GM12878 (cell line): ENCODE measurements around the gene NOP14. TPM values are rescaled to one million over a fixed set of nuclear protein-coding genes. Genes with fewer than 3 reads are reported as not detected.

Experiments
- BCL11A ChIP-seq: IDR thresholded peaks from 2 replicates; pipeline ENCODE4 v1.6.1; 2011; ENCODE audit warnings: low read depth, low read length
- BHLHE40 ChIP-seq, 2 experiments: fragments of 450-650 bp in 1 of 2; IDR thresholded peaks; 2 replicates each; pipeline ENCODE4 v1.6.1; 2011 to 2017; ENCODE audit warnings: low read depth in 2 of 2, borderline replicate concordance in 1 of 2, improper control_type of control experiment in 1 of 2, low read length in 1 of 2, mild to moderate bottlenecking in 1 of 2
- CBX3 ChIP-seq: fragments of 200-600 bp; sonication (generic); IDR thresholded peaks from 2 replicates; pipeline ENCODE4 v1.6.1; 2016; ENCODE audit warnings: low read depth, borderline replicate concordance
- HDAC2 ChIP-seq: fragments of 200-600 bp; sonication (generic); IDR thresholded peaks from 2 replicates; pipeline ENCODE4 v1.6.1; 2017
- MTA2 ChIP-seq: fragments of 450-650 bp; IDR thresholded peaks from 2 replicates; pipeline ENCODE4 v1.6.1; 2016; ENCODE audit warnings: low read depth, mild to moderate bottlenecking, moderate library complexity
- NRF1 ChIP-seq: conservative IDR thresholded peaks from 2 replicates; pipeline ENCODE4 v1.6.1; 2011; ENCODE audit warnings: mild to moderate bottlenecking, low read depth, low read length, improper control_type of control experiment
- POLR2A ChIP-seq: IDR thresholded peaks from 2 replicates; pipeline ENCODE4 v1.6.1; 2011; ENCODE audit warnings: low read depth, mild to moderate bottlenecking, low read length
- SIN3A ChIP-seq: IDR thresholded peaks from 2 replicates; pipeline ENCODE4 v1.6.1; 2012; ENCODE audit warnings: low read depth, low read length, improper control_type of control experiment
- SKIL ChIP-seq: fragments of 450-650 bp; IDR thresholded peaks from 2 replicates; pipeline ENCODE4 v1.6.1; 2017; ENCODE audit warnings: mild to moderate bottlenecking, low read depth, inconsistent platforms; ENCODE audit not compliant: poor library complexity, severe bottlenecking
- SP1 ChIP-seq: IDR thresholded peaks from one replicate; pipeline ENCODE4 v1.6.1; 2011; ENCODE audit warnings: low read depth, low read length
- TCF7 ChIP-seq: IDR thresholded peaks from 2 replicates; pipeline ENCODE4 v1.6.1; 2014; ENCODE audit warnings: antibody characterized with exemption, borderline replicate concordance
- WRNIP1 ChIP-seq: IDR thresholded peaks from 2 replicates; pipeline ENCODE4 v1.6.1; 2011; ENCODE audit warnings: low read depth, low read length, improper control_type of control experiment, borderline replicate concordance
- polyA plus RNA-seq, 11 experiments: library from polyadenylated mRNA; depleted of rRNA in 4 of 11; unstranded in 6 of 11; stranded (reverse) in 5 of 11; fragments of >200 nt; fragmentation: Nextera tagmentation in 4 of 11; fragmentation: Illumina TruSeq in 1 of 11; extraction: Ambion mirVana in 4 of 11; extraction: Trizol in 1 of 11; gene quantifications; 1 replicate in 1 of 11; 2 replicates in 10 of 11; pipeline versions ENCODE4 v1.2.1 to v1.2.3, GENCODE V29; 2011 to 2016; ENCODE audit warnings: inconsistent platforms in 2 of 11, missing spikeins in 2 of 11, low read depth in 1 of 11
- total RNA-seq, 4 experiments: library from RNA; depleted of rRNA in 3 of 4; stranded (reverse); fragments of >200 nt in 3 of 4; fragmentation: Illumina TruSeq in 1 of 4; extraction: Trizol in 1 of 4; gene quantifications; 2 replicates each; pipeline versions ENCODE4 v1.2.1 to v1.2.3, GENCODE V29; 2013 to 2021
- TF ChIP-seq, protein P1 (sequence below): fragments of 450-650 bp; formaldehyde crosslinking; IDR thresholded peaks from 2 replicates; pipeline ENCODE4 v1.4.0; 2022; ENCODE audit warnings: mild to moderate bottlenecking, moderate library complexity

NOP14 gene
- total and polyA plus RNA-seq, 10 of the 15 experiments (the other 5 are each of a cell fraction or from before 2014, with no cell fraction given) = 13.8 to 80.6 (median 49.7) TPM

GRCh38 chr4:2914256-2915126 is 48.7 kb downstream of the NOP14 start (continued):
- TF ChIP-seq, protein P1, sequence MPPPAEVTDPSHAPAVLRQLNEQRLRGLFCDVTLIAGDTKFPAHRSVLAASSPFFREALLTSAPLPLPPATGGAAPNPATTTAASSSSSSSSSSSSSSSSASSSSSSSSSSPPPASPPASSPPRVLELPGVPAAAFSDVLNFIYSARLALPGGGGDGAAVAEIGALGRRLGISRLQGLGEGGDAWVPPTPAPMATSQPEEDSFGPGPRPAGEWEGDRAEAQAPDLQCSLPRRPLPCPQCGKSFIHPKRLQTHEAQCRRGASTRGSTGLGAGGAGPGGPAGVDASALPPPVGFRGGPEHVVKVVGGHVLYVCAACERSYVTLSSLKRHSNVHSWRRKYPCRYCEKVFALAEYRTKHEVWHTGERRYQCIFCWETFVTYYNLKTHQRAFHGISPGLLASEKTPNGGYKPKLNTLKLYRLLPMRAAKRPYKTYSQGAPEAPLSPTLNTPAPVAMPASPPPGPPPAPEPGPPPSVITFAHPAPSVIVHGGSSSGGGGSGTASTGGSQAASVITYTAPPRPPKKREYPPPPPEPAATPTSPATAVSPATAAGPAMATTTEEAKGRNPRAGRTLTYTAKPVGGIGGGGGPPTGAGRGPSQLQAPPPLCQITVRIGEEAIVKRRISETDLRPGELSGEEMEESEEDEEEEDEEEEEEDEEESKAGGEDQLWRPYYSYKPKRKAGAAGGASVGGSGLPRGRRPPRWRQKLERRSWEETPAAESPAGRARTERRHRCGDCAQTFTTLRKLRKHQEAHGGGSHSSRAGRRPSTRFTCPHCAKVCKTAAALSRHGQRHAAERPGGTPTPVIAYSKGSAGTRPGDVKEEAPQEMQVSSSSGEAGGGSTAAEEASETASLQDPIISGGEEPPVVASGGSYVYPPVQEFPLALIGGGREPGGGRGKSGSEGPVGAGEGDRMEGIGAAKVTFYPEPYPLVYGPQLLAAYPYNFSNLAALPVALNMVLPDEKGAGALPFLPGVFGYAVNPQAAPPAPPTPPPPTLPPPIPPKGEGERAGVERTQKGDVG (CRISPR knock-in tag) = no peak
- TF ChIP-seq SP1 (no peak), BCL11A (no peak), POLR2A (0 out of 2 replicates have a peak, but pooled peaks have one; percentile 28), MTA2 (no peak), NRF1 (no peak), CBX3 (no peak), SKIL (no peak), BHLHE40 (IDR thresholded peaks at IDR 0.05; ENCODE audit: borderline replicate concordance in 1 of 2, low read depth in 2 of 2, low read length in 1 of 2) (no peak), HDAC2 (no peak), SIN3A (no peak), TCF7 (no peak), WRNIP1 (no peak)
